Measurements from ENCODE around the gene POGLUT3.

DNA sequence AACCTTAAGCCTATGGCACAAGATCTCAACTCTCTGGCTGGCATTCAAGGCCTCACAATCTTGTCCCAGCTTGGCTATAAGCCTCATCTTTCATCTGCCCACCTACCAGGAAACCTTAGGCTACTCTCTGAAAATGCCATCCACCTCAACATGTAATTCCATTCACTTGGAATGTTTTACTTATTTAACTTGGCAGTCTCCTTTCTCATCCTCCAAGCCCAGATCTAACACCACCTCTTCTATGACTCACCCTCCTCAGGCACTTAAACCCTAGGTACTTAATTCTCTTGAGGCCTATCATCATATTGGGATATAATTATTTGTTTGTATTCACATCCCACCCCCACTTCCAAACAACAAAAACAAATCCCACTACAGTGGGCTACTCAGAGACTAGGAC, 15.0 kb downstream of the POGLUT3 start:
- TF ChIP-seq POLR2AphosphoS5 (IDR thresholded peaks at IDR 0.05; ENCODE audit: low read depth, low read length) (no peak), POLR2A (IDR thresholded peaks at IDR 0.05; ENCODE audit: low read depth, low read length) (no peak), TAF1 (IDR thresholded peaks at IDR 0.05; ENCODE audit: borderline replicate concordance, low read depth, low read length) (no peak)

Data from GM12892 (cell line).